Esophagus squamous epithelium (tissue), 4 donors: Measurements from ENCODE around the gene IDNK.

Experiments
- POLR2A ChIP-seq, 4 donors: fragments of 450-650 bp; IDR thresholded peaks; one replicate each; pipeline ENCODE4 v1.6.1; 2017; ENCODE audit warnings: antibody characterized with exemption in 4 of 4, mild to moderate bottlenecking in 4 of 4, moderate library complexity in 3 of 4
- TF ChIP-seq, protein P1 (sequence below), 6 experiments: fragments of 450-650 bp in 4 of 6; fragments of 200-600 bp in 2 of 6; sonication (generic) in 2 of 6; IDR thresholded peaks; one replicate each; pipeline ENCODE4 v1.5.1; 2016 to 2019; ENCODE audit warnings: antibody characterized with exemption in 6 of 6, mild to moderate bottlenecking in 4 of 6, moderate library complexity in 4 of 6

DNA sequence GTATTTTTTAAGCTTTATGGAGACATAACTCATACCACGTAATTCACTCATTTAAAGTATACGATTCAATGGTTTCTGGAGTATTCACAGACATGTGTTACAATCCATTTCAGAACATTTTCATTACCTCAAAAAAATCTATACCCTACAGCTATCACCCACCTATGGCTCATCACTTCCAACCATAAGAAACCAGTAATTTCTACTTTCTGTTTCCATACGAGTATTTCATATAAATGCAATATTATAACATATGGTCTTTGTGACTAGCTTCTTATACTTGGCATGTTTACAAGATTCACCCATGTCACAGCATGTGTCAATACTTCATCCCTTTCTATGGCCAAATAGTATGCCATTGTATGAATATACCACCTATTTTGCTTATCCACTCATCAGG is 66.0 kb downstream of the IDNK start:
- TF ChIP-seq, protein P1, sequence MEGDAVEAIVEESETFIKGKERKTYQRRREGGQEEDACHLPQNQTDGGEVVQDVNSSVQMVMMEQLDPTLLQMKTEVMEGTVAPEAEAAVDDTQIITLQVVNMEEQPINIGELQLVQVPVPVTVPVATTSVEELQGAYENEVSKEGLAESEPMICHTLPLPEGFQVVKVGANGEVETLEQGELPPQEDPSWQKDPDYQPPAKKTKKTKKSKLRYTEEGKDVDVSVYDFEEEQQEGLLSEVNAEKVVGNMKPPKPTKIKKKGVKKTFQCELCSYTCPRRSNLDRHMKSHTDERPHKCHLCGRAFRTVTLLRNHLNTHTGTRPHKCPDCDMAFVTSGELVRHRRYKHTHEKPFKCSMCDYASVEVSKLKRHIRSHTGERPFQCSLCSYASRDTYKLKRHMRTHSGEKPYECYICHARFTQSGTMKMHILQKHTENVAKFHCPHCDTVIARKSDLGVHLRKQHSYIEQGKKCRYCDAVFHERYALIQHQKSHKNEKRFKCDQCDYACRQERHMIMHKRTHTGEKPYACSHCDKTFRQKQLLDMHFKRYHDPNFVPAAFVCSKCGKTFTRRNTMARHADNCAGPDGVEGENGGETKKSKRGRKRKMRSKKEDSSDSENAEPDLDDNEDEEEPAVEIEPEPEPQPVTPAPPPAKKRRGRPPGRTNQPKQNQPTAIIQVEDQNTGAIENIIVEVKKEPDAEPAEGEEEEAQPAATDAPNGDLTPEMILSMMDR (IDR thresholded peaks at IDR 0.05): no peak
- TF ChIP-seq POLR2A (IDR thresholded peaks at IDR 0.05): no peak
